ENCODE data around the gene ANKRD29. TPM values are rescaled to one million over a fixed set of nuclear protein-coding genes. Genes with fewer than 3 reads are reported as not detected.
"Not testable (repeated sequence)": the region's sequence is repeated elsewhere in the genome, so short reads cannot be mapped to it uniquely, and the experiment has no call there.

The ANKRD29 gene
- total RNA-seq, 3 donors from 2014 or later = 1.5 to 3.3 (median 1.9) TPM

- DNase-seq = no peak
- no peaks in the 10 kb centered on the region for H3K4me1 ChIP-seq (ENCODE audit: low read depth)
- no peak for ATAC-seq
- no peak overlapping the region for H3K4me3 ChIP-seq
- TF ChIP-seq, protein P1, sequence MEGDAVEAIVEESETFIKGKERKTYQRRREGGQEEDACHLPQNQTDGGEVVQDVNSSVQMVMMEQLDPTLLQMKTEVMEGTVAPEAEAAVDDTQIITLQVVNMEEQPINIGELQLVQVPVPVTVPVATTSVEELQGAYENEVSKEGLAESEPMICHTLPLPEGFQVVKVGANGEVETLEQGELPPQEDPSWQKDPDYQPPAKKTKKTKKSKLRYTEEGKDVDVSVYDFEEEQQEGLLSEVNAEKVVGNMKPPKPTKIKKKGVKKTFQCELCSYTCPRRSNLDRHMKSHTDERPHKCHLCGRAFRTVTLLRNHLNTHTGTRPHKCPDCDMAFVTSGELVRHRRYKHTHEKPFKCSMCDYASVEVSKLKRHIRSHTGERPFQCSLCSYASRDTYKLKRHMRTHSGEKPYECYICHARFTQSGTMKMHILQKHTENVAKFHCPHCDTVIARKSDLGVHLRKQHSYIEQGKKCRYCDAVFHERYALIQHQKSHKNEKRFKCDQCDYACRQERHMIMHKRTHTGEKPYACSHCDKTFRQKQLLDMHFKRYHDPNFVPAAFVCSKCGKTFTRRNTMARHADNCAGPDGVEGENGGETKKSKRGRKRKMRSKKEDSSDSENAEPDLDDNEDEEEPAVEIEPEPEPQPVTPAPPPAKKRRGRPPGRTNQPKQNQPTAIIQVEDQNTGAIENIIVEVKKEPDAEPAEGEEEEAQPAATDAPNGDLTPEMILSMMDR (IDR thresholded peaks at IDR 0.05) = no peak
- H3K36me3 ChIP-seq (ENCODE audit: low read depth) = no peaks in the 10 kb centered on the region
- intact Hi-C loops (cut with DNase I, micrococcal nuclease) = no loop called here
- no peaks in the 10 kb centered on the region for H3K9me3 ChIP-seq
These were observed 20.6 kb downstream of the ANKRD29 start for GRCh38 chr18:23641937-23642666.

GRCh38 chr18:23641143-23641720 lies 21.5 kb downstream of the ANKRD29 start:
- Histone ChIP-seq H3K36me3 (ENCODE audit: low read depth) (no peaks in the 10 kb centered on the region), H3K9me3 (no peaks in the 10 kb centered on the region), H3K4me3 (no peak overlapping the region), H3K4me1 (ENCODE audit: low read depth) (no peaks in the 10 kb centered on the region)
- DNase-seq = no peak
- no peak for ATAC-seq
- TF ChIP-seq, protein P1 (IDR thresholded peaks at IDR 0.05) = no peak
- intact Hi-C loops (cut with DNase I, micrococcal nuclease) = no loop called here

DNA sequence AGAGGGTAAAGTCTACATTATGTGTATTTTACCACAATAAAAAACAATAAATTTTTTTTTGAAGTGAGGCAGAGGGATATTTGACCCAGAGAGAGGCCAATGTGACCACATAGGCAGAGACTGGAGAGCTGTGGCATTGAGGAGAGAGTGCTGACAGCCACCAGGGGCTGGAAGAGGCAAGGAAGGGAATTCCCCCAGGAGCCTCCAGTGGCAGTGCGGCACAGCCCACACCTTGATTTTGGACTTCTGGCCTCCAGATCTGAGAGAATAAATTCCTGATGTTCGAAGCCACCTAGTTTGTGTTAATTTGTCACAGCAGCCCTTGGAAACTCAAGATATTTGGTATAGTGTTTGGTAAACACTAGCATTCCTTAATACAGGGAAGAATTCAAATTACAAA lies 22.7 kb downstream of the ANKRD29 start:
- ATAC-seq (no peak), DNase-seq (no peak)
- Histone ChIP-seq H3K4me3 (no peak overlapping the region), H3K4me1 (ENCODE audit: low read depth) (no peaks in the 10 kb centered on the region), H3K36me3 (ENCODE audit: low read depth) (no peaks in the 10 kb centered on the region), H3K9me3 (no peaks in the 10 kb centered on the region)
- TF ChIP-seq, protein P1 (IDR thresholded peaks at IDR 0.05) = no peak
- intact Hi-C loops (cut with DNase I, micrococcal nuclease) = no loop called here

DNA sequence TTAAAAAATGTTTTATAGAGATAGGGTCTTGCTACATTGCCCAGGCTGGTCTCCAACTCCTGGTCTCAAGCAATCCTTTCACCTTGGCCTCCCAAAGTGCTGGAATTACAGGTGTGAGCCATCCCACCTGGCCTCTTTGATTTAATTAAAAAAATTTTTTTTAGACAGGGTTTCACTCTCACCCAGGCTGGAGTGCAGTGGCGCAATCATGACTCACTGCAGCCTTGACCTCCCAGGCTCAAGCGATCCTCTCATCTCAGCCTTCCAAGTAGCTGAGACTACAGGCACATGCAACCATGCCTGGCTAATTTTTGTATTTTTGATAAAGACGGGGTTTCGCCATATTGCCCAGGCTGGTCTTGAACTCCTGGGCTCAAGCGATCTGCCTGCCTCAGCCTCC lies 26.3 kb downstream of the ANKRD29 start:
- intact Hi-C loops (cut with DNase I, micrococcal nuclease); H3K36me3 ChIP-seq (ENCODE audit: low read depth); H3K4me3 ChIP-seq; H3K9me3 ChIP-seq; H3K4me1 ChIP-seq (ENCODE audit: low read depth); DNase-seq; ATAC-seq: not testable (repeated sequence)

- no peak overlapping the region for H3K4me3 ChIP-seq
- TF ChIP-seq, protein P1 (IDR thresholded peaks at IDR 0.05) = no peak
- H3K4me1 ChIP-seq (ENCODE audit: low read depth) = no peaks in the 10 kb centered on the region
- no peaks in the 10 kb centered on the region for H3K9me3 ChIP-seq
- H3K36me3 ChIP-seq (ENCODE audit: low read depth) = no peaks in the 10 kb centered on the region
- intact Hi-C loops (cut with DNase I, micrococcal nuclease) = no loop called here
- DNase-seq (no peak), ATAC-seq (no peak)
These were observed 26.7 kb downstream of the ANKRD29 start for GRCh38 chr18:23636071-23636399.

- Histone ChIP-seq H3K4me3 (no peak overlapping the region), H3K4me1 (ENCODE audit: low read depth) (no peaks in the 10 kb centered on the region), H3K36me3 (ENCODE audit: low read depth) (no peaks in the 10 kb centered on the region), H3K9me3 (no peaks in the 10 kb centered on the region)
- intact Hi-C loops (cut with DNase I, micrococcal nuclease) = no loop called here
- no peak for DNase-seq
- no peak for ATAC-seq
- TF ChIP-seq, protein P1 (IDR thresholded peaks at IDR 0.05) = no peak
These were observed 27.2 kb downstream of the ANKRD29 start for GRCh38 chr18:23635283-23636070.
